ENCODE results near the gene BATF. TPM values are rescaled to one million over a fixed set of nuclear protein-coding genes. Genes with fewer than 3 reads are reported as not detected.

Gene BATF
- total RNA-seq, 1 experiment from 2014 or later = 0.69 TPM

GRCh38 chr14:75595226-75595625 lies 73.0 kb downstream of the BATF start:
- RAD21 ChIA-PET (ENCODE audit: low non-redundant PET in 1 of 2, low total read pairs in 2 of 2, uncharacterized antibody in 2 of 2, unreplicated experiment in 2 of 2) = no interaction called here
- ATAC-seq = no peak

More at GRCh38 chr14:75595226-75595625, 73.0 kb downstream of the BATF start:
- Histone ChIP-seq H3K4me3 (replicated peaks in 1 of 2; ENCODE audit: low read depth in 1 of 2, low read length in 2 of 2) (no peak overlapping the region), H4K20me1 (ENCODE audit: insufficient read depth) (no peaks in the 10 kb centered on the region), H3K4me1 (ENCODE audit: control insufficient read depth in 1 of 2, insufficient read depth in 2 of 2, low read length in 2 of 2) (no peaks in the 10 kb centered on the region), H3K27me3 (ENCODE audit: insufficient read depth, low read length) (no peaks in the 10 kb centered on the region), H3K79me2 (ENCODE audit: insufficient read depth, low read length) (no peaks in the 10 kb centered on the region), H3K9me3 (ENCODE audit: control insufficient read depth in 1 of 2, insufficient read depth in 1 of 2, low read depth in 1 of 2, low read length in 2 of 2) (no peaks in the 10 kb centered on the region), H3K27ac (ENCODE audit: low read depth, low read length) (no peak overlapping the region), H2AFZ (ENCODE audit: low read depth, low read length, poor library complexity, severe bottlenecking) (no peak overlapping the region), H3K36me3 (ENCODE audit: control insufficient read depth in 1 of 2, insufficient read depth in 2 of 2, low read length in 2 of 2) (no peaks in the 10 kb centered on the region), H3K9ac (ENCODE audit: low read length) (no peak overlapping the region), H3K9me2 (ENCODE audit: insufficient read depth) (no peaks in the 10 kb centered on the region), H3K4me2 (ENCODE audit: low read length) (no peak overlapping the region)
- CTCF ChIA-PET = no interaction called here
- DNase-seq (ENCODE audit: low read depth, low spot score) = no peak
- no TSS peak for BruUV-seq (replicated peaks)
- intact Hi-C loops (cut with micrococcal nuclease) = no loop called here
- POLR2A ChIA-PET = no interaction called here
- TF ChIP-seq SP1 (IDR thresholded peaks at IDR 0.05; ENCODE audit: low read depth) (no peak), REST (IDR thresholded peaks at IDR 0.05; ENCODE audit: low read depth) (no peak), EGR1 (IDR thresholded peaks at IDR 0.05; ENCODE audit: low read depth) (no peak), SIN3A (IDR thresholded peaks at IDR 0.05; ENCODE audit: low read depth) (no peak), ZBTB33 (IDR thresholded peaks at IDR 0.05; ENCODE audit: extremely low read depth, insufficient replicate concordance, low read length) (no peak), ZFX (IDR thresholded peaks at IDR 0.05) (no peak), TCF7L2 (IDR thresholded peaks at IDR 0.05; ENCODE audit: borderline replicate concordance, extremely low read depth, insufficient read depth, insufficient read length) (no peak), YY1 (IDR thresholded peaks at IDR 0.05; ENCODE audit: extremely low read depth, insufficient replicate concordance, low read depth, low read length) (no peak), EZH2 (IDR thresholded peaks at IDR 0.05) (no peak), ATF3 (IDR thresholded peaks at IDR 0.05) (no peak), EZH2phosphoT487 (IDR thresholded peaks at IDR 0.05; ENCODE audit: borderline replicate concordance) (no peak), RAD21 (IDR thresholded peaks at IDR 0.05; ENCODE audit: low read depth) (no peak)

Other genes with a start within 250 kb of the BATF start
- 50.4 TPM for gene FOS, start 243.6 kb upstream of the BATF start, total RNA-seq (2021; ENCODE audit: unreplicated experiment)
- 25.4 TPM for gene JDP2, start 94.4 kb upstream of the BATF start, total RNA-seq (2021; ENCODE audit: unreplicated experiment)
- 0.84 TPM for gene FLVCR2, start 56.2 kb downstream of the BATF start, total RNA-seq (2021; ENCODE audit: unreplicated experiment)
- 18.4 TPM for gene ERG28, start 138.4 kb downstream of the BATF start, total RNA-seq (2021; ENCODE audit: unreplicated experiment)
- 26.2 TPM for gene TTLL5, start 138.8 kb downstream of the BATF start, total RNA-seq (2021; ENCODE audit: unreplicated experiment)